BLaER1 treated with 17β-estradiol and CSF1 and Interleukin-3, amounts not matched to agents 10 nM and 100 nM (cell line): ENCODE results near the gene RIMKLA.

ENCODE experiments used
- H3K27ac ChIP-seq, 11 experiments: shearing (Covaris generic); formaldehyde crosslinking; 2 replicates each; pipeline ENCODE4 v1.8.1; 2022
- H3K27me3 ChIP-seq, 11 experiments: shearing (Covaris generic); formaldehyde crosslinking; 2 replicates each; pipeline ENCODE4 v1.8.1; 2022
- H3K36me3 ChIP-seq, 11 experiments: shearing (Covaris generic); formaldehyde crosslinking; 2 replicates each; pipeline ENCODE4 v1.8.1; 2022
- H3K4me1 ChIP-seq, 10 experiments: shearing (Covaris generic); formaldehyde crosslinking; 2 replicates each; pipeline ENCODE4 v1.8.1; 2022
- H3K4me2 ChIP-seq, 11 experiments: shearing (Covaris generic); formaldehyde crosslinking; 2 replicates each; pipeline ENCODE4 v1.8.1; 2022
- H3K4me3 ChIP-seq, 10 experiments: shearing (Covaris generic); formaldehyde crosslinking; 2 replicates each; pipeline ENCODE4 v1.8.1; 2022
- H3K9ac ChIP-seq, 11 experiments: shearing (Covaris generic); formaldehyde crosslinking; 2 replicates each; pipeline ENCODE4 v1.8.1; 2022
- H3K9me3 ChIP-seq, 11 experiments: shearing (Covaris generic); formaldehyde crosslinking; replicated peaks in 1 of 11; 2 replicates each; pipeline ENCODE4 v1.8.1; 2022
- H4K20me1 ChIP-seq, 11 experiments: shearing (Covaris generic); formaldehyde crosslinking; 2 replicates each; pipeline ENCODE4 v1.8.1; 2022
- Cebpa-rat ChIP-seq, 11 experiments: shearing (Covaris generic); IDR thresholded peaks; 2 replicates each; pipeline ENCODE4 v1.8.1; 2022

RIMKLA gene

GRCh38 chr1:42392255-42392654 lies 11.7 kb downstream of the RIMKLA start:
- Histone ChIP-seq H3K27ac (no peak overlapping the region), H3K9ac (no peak overlapping the region), H3K9me3 (no peaks in the 10 kb centered on the region), H3K4me1 (no peaks in the 10 kb centered on the region), H3K27me3 (no peaks in the 10 kb centered on the region), H3K36me3 (no peaks in the 10 kb centered on the region), H4K20me1 (no peaks in the 10 kb centered on the region), H3K4me2 (no peak overlapping the region), H3K4me3 (no peak overlapping the region)
- no peak for TF ChIP-seq Cebpa-rat (IDR thresholded peaks at IDR 0.05)

DNA sequence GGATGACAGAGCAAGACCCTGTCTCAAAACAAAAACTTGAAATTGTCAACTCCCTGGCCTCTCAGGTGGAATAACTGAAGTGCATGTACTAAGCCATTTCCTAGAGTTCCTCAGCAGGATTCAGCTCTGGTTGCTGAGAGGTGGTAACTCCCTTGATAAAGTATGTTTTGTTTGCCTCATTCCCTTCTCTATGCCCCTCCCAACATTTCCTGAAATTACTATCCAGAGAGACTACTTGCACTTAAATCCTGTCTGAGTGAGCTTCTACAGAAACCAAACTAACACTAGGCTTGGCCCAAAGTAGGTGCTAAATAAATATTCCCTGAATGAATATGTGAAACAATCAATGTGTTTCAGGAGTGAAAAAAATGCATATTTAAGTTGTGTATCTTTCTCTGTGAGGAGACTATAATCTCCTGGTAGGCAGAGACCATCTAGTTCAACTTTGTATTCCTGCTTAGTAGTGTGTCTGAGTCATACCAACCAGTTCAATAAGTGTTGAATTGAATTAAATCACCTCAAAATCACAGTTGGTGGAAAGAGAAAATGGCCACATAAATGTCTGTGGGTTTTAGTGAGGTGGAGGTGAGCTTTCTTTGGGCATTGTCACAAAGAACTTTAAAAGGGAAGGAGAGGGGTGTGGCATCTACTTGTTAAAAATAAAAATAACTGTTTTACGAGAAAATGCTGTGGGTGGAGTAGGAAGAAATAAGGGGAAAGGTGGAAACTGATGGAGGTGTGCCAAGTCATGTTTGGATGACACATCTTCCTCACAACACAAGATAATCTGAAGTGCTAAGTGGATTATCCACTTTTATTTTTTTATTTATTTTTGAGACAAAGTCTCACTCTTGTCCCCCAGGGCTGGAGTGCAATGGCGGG lies 12.6 kb downstream of the RIMKLA start:
- TF ChIP-seq Cebpa-rat (IDR thresholded peaks at IDR 0.05): no peak
- H3K4me3 ChIP-seq: no peak overlapping the region
- no peaks in the 10 kb centered on the region for H3K27me3 ChIP-seq
- H3K36me3 ChIP-seq: no peaks in the 10 kb centered on the region
- H3K9me3 ChIP-seq: no peaks in the 10 kb centered on the region
- no peak overlapping the region for H3K27ac ChIP-seq
- no peak overlapping the region for H3K9ac ChIP-seq
- H3K4me1 ChIP-seq: no peaks in the 10 kb centered on the region
- H3K4me2 ChIP-seq: no peak overlapping the region
- no peaks in the 10 kb centered on the region for H4K20me1 ChIP-seq

- Histone ChIP-seq H3K27me3 (no peaks in the 10 kb centered on the region), H3K27ac (no peak overlapping the region), H3K4me3 (no peak overlapping the region), H4K20me1 (no peaks in the 10 kb centered on the region), H3K9me3 (no peaks in the 10 kb centered on the region), H3K36me3 (peaks cover 0 to 10% (median 0%) of the 10 kb centered on the region in 11 experiments; a peak in 7 of 22 replicates), H3K4me2 (no peak overlapping the region), H3K4me1 (no peaks in the 10 kb centered on the region), H3K9ac (no peak overlapping the region)
- no peak for TF ChIP-seq Cebpa-rat (IDR thresholded peaks at IDR 0.05)
Observed at GRCh38 chr1:42399315-42400100, 18.9 kb downstream of the RIMKLA start.

GRCh38 chr1:42403880-42404400 lies 23.3 kb downstream of the RIMKLA start:
- Histone ChIP-seq H3K9me3 (no peaks in the 10 kb centered on the region), H3K4me2 (no peak overlapping the region), H3K27me3 (no peaks in the 10 kb centered on the region), H3K27ac (no peak overlapping the region), H3K9ac (no peak overlapping the region), H3K4me1 (no peaks in the 10 kb centered on the region), H3K4me3 (no peak overlapping the region), H4K20me1 (no peaks in the 10 kb centered on the region), H3K36me3 (peaks cover 0 to 23% (median 7%) of the 10 kb centered on the region in 11 experiments; a peak in 8 of 22 replicates)
- TF ChIP-seq Cebpa-rat (IDR thresholded peaks at IDR 0.05): no peak

DNA sequence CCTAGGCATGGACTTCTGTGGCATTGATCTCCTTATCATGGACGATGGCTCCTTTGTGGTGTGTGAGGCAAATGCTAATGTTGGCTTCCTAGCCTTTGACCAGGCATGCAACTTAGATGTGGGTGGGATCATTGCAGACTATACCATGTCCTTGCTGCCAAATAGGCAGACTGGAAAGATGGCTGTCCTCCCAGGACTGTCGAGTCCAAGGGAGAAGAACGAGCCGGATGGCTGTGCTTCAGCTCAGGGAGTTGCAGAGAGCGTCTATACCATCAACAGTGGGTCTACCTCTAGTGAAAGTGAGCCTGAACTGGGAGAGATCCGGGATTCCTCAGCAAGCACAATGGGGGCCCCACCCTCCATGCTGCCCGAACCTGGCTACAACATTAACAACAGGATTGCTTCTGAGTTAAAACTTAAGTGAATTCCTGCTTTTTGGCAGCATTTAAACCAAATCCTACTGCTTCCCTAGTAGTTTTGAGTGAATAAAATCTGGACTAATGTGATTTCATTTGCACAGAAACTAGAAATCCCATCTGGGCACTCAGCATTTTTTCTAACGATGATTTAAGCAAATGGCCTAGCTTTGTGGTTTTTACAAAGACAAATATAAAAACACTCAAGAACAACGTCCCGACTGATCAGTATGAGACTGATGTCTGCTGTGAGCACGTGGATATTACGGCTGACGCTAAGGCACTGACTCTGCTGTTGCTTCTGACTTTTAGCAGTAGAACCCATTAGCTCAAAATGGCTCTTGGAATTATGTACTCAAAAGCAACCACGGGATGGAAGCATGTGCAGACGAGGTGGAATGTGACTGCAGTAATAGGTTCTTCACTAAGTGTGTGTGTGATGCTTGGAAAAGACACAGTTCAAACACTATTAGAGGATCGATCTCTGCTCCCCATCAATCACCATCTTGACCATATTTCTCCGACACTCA lies 34.2 kb downstream of the RIMKLA start:
- no peak overlapping the region for H3K4me2 ChIP-seq
- no peaks in the 10 kb centered on the region for H3K27me3 ChIP-seq
- no peak overlapping the region for H3K9ac ChIP-seq
- no peak for TF ChIP-seq Cebpa-rat (IDR thresholded peaks at IDR 0.05)
- no peaks in the 10 kb centered on the region for H4K20me1 ChIP-seq
- no peak overlapping the region for H3K4me3 ChIP-seq
- H3K4me1 ChIP-seq: no peaks in the 10 kb centered on the region
- H3K9me3 ChIP-seq: no peaks in the 10 kb centered on the region
- H3K27ac ChIP-seq: no peak overlapping the region
- H3K36me3 ChIP-seq: peaks cover 0 to 7% (median 0%) of the 10 kb centered on the region in 11 experiments; a peak in 5 of 22 replicates

- H3K9ac ChIP-seq: no peak overlapping the region
- H3K27me3 ChIP-seq: no peaks in the 10 kb centered on the region
- no peak overlapping the region for H3K27ac ChIP-seq
- no peaks in the 10 kb centered on the region for H4K20me1 ChIP-seq
- H3K9me3 ChIP-seq: no peaks in the 10 kb centered on the region
- peaks cover 0 to 7% (median 0%) of the 10 kb centered on the region in 11 experiments; a peak in 4 of 22 replicates for H3K36me3 ChIP-seq
- H3K4me2 ChIP-seq: no peak overlapping the region
- H3K4me3 ChIP-seq: no peak overlapping the region
- H3K4me1 ChIP-seq: no peaks in the 10 kb centered on the region
- TF ChIP-seq Cebpa-rat (IDR thresholded peaks at IDR 0.05): no peak
Observed at GRCh38 chr1:42417166-42417565, 36.6 kb downstream of the RIMKLA start.

DNA sequence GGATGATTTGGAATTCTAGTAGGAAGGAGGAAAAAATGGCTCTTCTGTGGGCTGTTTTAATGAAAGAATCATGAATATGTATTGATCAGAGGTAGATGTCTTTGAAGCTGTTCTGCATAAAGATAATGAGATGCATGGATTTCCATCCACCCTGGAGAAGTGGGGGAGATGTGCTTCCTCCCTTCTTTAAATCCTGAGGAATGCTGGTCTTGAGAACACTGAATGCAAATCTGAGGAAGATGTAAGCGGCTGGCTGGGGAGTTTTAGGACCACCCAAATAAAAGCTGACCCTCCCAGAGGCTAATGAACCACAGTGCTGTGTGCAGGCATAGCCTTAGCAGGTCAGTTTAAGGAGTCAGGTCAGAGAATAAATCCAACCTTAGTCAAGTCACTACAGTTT lies 37.9 kb downstream of the RIMKLA start:
- H3K4me3 ChIP-seq: no peak overlapping the region
- H3K36me3 ChIP-seq: peaks cover 0 to 7% (median 0%) of the 10 kb centered on the region in 11 experiments; a peak in 3 of 22 replicates
- H3K27ac ChIP-seq: no peak overlapping the region
- H3K4me1 ChIP-seq: peaks cover 0 to 8% (median 0%) of the 10 kb centered on the region in 10 experiments; a peak in 4 of 20 replicates
- TF ChIP-seq Cebpa-rat (IDR thresholded peaks at IDR 0.05): no peak
- H3K27me3 ChIP-seq: no peaks in the 10 kb centered on the region
- no peaks in the 10 kb centered on the region for H4K20me1 ChIP-seq
- no peak overlapping the region for H3K4me2 ChIP-seq
- no peaks in the 10 kb centered on the region for H3K9me3 ChIP-seq
- no peak overlapping the region for H3K9ac ChIP-seq

DNA sequence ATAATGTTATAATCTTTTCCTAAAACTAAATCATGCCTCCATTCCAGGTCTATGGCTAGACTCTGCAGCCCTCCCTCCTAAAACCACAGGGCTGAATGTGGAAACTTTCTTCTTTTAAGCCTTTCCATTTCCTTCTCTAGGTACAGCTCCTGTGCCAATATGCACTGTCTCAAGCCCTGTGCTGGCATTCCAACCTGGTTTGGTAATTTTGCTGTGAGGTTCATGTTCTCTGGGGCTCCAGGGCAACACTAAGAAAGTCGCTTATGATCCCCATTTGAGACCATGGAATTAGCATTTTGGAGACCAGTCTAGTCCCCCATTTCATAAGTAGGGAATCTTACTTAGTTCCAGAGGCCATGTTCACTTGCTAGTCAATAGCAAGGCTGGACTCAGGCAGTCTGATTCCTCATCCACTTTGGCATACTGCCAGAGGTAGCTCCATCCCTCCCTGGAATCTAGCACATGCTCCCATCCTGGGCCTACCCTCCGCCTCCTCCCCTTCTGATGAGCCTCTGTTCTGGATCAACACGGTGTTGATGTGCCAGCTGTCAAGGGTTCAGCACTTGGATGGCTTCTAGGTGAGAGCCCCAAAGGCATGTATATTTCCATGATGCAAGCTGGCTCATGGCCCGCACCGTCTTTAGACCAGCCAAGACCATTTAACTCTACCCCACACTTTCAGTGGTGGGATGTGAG lies 38.7 kb downstream of the RIMKLA start:
- H3K9me3 ChIP-seq: no peaks in the 10 kb centered on the region
- no peak overlapping the region for H3K27ac ChIP-seq
- H3K4me1 ChIP-seq: peaks cover 0 to 8% (median 0%) of the 10 kb centered on the region in 10 experiments; a peak in 4 of 20 replicates
- TF ChIP-seq Cebpa-rat (IDR thresholded peaks at IDR 0.05): no peak
- H3K4me2 ChIP-seq: no peak overlapping the region
- H3K9ac ChIP-seq: no peak overlapping the region
- no peak overlapping the region for H3K4me3 ChIP-seq
- peaks cover 0 to 5% (median 0%) of the 10 kb centered on the region in 11 experiments; a peak in 3 of 22 replicates for H3K36me3 ChIP-seq
- no peaks in the 10 kb centered on the region for H3K27me3 ChIP-seq
- H4K20me1 ChIP-seq: no peaks in the 10 kb centered on the region
